ENCODE results near the gene SLC17A1.

SLC17A1 gene

GRCh38 chr6:25768566-25768965 is 63.3 kb downstream of the SLC17A1 start:
- no peak overlapping the region for H3K27ac Mint-ChIP-seq
- H3K27me3 Mint-ChIP-seq (ENCODE audit: low read depth, poor library complexity), result no peaks in the 10 kb centered on the region
- no peaks in the 10 kb centered on the region for H3K36me3 Mint-ChIP-seq (ENCODE audit: low read depth)
- DNase-seq, result no peak
- no peak for TF ChIP-seq CTCF (IDR thresholded peaks at IDR 0.05)
- H3K4me3 Mint-ChIP-seq, result no peak overlapping the region
- no peaks in the 10 kb centered on the region for H3K9me3 Mint-ChIP-seq
- H3K4me1 Mint-ChIP-seq, result peaks cover 5% of the 10 kb centered on the region

DNA sequence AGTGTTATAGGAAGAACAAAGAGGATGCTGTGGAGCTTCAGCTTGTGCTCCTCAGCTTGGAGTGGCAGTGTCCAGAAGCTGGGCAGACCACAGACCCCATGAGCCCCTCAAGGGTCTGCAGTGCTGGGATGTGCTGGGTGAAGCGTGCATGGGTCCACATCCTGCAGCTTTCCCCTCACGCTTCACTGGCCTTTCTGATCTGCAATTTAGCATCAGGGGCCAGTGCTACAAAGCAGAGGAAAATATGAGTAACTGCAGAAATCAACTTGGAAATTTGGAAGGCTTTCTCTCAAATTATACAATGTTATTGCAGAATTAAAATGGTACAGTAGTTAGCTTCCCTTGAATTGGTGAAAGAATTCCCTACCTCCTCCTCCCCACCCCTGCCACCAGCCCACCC is 67.2 kb downstream of the SLC17A1 start:
- no peaks in the 10 kb centered on the region for H3K9me3 Mint-ChIP-seq
- DNase-seq, result no peak
- no peak overlapping the region for H3K27ac Mint-ChIP-seq
- H3K27me3 Mint-ChIP-seq (ENCODE audit: low read depth, poor library complexity), result no peaks in the 10 kb centered on the region
- TF ChIP-seq CTCF (IDR thresholded peaks at IDR 0.05), result no peak
- no peaks in the 10 kb centered on the region for H3K36me3 Mint-ChIP-seq (ENCODE audit: low read depth)
- H3K4me3 Mint-ChIP-seq, result no peak overlapping the region
- H3K4me1 Mint-ChIP-seq, result peaks cover 5% of the 10 kb centered on the region

DNA sequence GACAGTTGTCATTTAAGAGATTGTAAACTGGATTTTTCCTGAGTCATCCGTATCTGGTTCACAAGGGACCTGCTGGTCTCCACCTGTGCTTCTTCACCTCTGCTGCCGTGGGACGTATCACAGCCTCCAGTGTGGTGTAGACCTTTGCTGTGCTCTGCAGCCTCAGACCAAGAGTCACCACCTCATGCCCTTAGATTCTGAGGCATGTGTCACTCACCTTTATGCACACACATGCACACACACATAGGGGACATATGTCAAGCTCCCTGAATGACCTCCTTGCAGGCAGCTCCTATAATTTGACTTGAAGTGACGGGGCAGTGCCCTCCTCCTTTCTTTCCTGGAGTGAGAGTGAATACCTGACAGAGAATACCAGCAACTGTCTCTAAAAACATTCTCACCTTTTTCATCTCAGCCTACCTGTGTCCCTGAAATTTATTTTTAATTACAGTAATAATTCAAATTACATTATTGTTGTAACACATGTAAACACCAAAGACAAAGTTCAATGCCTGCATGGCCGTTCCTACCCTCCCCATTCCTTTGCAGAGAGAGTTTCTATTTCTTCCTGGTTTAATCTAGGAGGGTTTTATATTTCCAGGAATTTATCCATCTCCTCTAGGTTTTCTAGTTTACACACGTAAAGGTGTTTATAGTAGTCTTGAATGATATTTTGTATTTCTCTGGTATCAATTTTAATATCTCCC is 73.8 kb downstream of the SLC17A1 start:
- Mint-ChIP-seq H3K27me3 (ENCODE audit: low read depth, poor library complexity) (peaks cover 17% of the 10 kb centered on the region), H3K4me1 (no peaks in the 10 kb centered on the region), H3K9me3 (no peaks in the 10 kb centered on the region), H3K4me3 (no peak overlapping the region), H3K36me3 (ENCODE audit: low read depth) (no peaks in the 10 kb centered on the region), H3K27ac (no peak overlapping the region)
- TF ChIP-seq CTCF (IDR thresholded peaks at IDR 0.05), result no peak
- no peak for DNase-seq

GRCh38 chr6:25756382-25757363 is 75.2 kb downstream of the SLC17A1 start:
- Mint-ChIP-seq H3K9me3 (no peaks in the 10 kb centered on the region), H3K27me3 (ENCODE audit: low read depth, poor library complexity) (peaks cover 17% of the 10 kb centered on the region), H3K36me3 (ENCODE audit: low read depth) (no peaks in the 10 kb centered on the region), H3K4me1 (no peaks in the 10 kb centered on the region), H3K4me3 (no peak overlapping the region), H3K27ac (no peak overlapping the region)
- no peak for DNase-seq
- no peak for TF ChIP-seq CTCF (IDR thresholded peaks at IDR 0.05)

DNA sequence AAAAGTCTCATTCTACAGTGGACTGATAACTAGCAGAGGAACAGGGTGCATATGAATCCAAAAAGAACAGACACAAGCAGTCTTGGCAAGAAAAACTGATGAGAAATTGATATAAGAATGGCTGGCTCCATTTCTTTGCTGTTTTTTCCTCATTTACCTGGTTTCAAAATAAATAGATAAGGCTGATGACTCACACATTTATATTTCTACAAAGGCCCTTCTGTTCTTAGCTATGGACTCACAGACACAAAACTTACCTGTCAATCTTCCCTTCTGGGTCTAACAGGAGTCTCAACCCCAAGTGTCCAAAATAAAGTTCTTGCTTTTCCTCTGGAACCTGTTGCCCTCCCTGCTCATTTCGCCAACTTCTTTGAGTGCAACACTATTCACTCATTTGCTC is 76.4 kb downstream of the SLC17A1 start:
- DNase-seq, result no peak
- no peaks in the 10 kb centered on the region for H3K36me3 Mint-ChIP-seq (ENCODE audit: low read depth)
- no peak overlapping the region for H3K27ac Mint-ChIP-seq
- peaks cover 17% of the 10 kb centered on the region for H3K27me3 Mint-ChIP-seq (ENCODE audit: low read depth, poor library complexity)
- no peak for TF ChIP-seq CTCF (IDR thresholded peaks at IDR 0.05)
- H3K4me1 Mint-ChIP-seq, result no peaks in the 10 kb centered on the region
- no peak overlapping the region for H3K4me3 Mint-ChIP-seq
- no peaks in the 10 kb centered on the region for H3K9me3 Mint-ChIP-seq
